ENCODE measurements around the gene TMEM61.

Gene TMEM61

DNA sequence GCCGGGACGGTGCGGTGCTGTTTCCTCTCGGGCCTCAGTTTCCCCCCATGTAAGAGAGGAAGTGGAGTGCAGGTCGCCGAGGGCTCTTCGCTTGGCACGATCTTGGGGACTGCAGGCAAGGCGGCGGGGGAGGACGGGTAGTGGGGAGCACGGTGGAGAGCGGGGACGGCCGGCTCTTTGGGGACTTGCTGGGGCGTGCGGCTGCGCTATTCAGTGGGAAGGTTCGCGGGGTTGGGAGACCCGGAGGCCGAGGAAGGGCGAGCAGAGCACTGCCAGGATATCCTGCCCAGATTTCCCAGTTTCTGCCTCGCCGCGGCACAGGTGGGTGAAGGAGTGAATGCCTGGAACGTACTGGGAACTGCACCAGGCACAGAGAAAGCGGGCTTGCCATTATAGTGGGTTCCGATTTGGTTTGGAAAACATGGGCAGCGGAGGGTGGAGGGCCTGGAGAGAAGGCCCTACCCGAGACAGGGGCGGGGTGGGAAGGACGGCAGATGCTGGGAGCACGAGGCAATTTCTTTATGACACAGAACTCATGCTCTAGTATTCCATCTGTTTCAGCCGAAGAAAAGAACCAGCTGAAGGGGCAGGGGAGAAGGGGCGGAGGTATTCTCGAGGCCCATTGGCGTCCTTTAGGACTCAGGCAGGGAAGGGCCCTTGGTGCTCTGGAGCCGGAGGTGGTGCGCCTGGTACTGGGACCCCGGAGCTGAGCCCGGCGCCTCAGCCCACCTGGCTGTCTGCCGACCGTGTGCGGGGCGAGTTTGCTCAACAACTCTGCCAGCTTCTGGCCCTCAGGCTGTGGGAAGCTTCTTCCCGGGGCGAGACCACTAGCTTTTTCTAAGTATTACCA lies 59.9 kb downstream of the TMEM61 start:
- no peak for DNase-seq

DNA sequence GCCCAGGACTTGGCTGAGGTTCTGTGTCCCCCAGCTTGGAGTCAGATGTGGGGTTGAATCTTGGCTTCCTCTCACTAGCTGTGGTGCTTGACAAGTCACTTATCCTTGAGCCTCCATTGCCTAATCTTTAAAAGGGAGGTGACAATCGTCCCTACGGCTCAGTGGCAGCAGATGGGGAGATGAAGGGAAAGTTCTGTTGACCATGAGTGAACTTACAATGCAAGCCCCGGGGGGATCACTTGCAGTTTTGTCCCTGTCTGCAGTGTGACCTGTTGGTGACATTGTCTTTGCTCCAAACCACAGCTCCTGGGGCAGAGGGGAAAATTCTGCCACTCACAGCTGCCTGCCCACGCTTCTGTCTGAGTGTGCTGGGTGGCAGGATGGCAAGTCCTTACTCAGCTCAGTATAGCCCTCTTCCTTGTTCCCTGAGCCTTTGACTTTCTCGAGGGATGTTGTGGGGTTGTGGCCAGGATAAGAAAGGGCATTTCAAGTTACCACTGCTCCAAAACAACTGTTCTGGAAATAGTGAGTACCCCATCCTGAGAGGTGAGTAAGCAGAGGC lies 60.6 kb downstream of the TMEM61 start:
- DNase-seq = no peak

GRCh38 chr1:55041613-55042012 lies 61.2 kb downstream of the TMEM61 start:
- no peak for DNase-seq

Measured in activated CD4-positive, alpha-beta T cell treated with anti-CD3 and anti-CD28 coated beads, Interleukin-2, amount 50 U/mL, for 1 hour (primary cell).